DMS114 treated with DMSO at 0.1 percent for 48 hours (cell line): ENCODE data around the gene REXO5.
"Not testable (repeated sequence)": the region's sequence is repeated elsewhere in the genome, so short reads cannot be mapped to it uniquely, and the experiment has no call there.

Experiments
- DNase-seq: peaks from one replicate; lab custom pipeline; 2025; ENCODE audit not compliant: unreplicated experiment; lab: John Stamatoyannopoulos, UW

Gene REXO5, protein sequence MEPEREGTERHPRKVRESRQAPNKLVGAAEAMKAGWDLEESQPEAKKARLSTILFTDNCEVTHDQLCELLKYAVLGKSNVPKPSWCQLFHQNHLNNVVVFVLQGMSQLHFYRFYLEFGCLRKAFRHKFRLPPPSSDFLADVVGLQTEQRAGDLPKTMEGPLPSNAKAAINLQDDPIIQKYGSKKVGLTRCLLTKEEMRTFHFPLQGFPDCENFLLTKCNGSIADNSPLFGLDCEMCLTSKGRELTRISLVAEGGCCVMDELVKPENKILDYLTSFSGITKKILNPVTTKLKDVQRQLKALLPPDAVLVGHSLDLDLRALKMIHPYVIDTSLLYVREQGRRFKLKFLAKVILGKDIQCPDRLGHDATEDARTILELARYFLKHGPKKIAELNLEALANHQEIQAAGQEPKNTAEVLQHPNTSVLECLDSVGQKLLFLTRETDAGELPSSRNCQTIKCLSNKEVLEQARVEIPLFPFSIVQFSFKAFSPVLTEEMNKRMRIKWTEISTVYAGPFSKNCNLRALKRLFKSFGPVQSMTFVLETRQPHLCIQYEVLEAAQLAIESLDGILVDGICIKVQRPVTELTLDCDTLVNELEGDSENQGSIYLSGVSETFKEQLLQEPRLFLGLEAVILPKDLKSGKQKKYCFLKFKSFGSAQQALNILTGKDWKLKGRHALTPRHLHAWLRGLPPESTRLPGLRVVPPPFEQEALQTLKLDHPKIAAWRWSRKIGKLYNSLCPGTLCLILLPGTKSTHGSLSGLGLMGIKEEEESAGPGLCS

GRCh38 chr16:20806168-20807050 is at the start of gene REXO5, which contains the start of gene ERI2:
Gene REXO5, plus strand, starts transcription at chr16:20806527. Its CDS starts 427 bp downstream, at chr16:20806954.
Gene ERI2, minus strand, starts transcription at chr16:20806472. Its CDS starts 42 bp downstream, at chr16:20806430.
- DNase-seq, result peak; percentile 84

GRCh38 chr16:20760346-20760745 is 46.0 kb upstream of the REXO5 start:
- DNase-seq, result no peak

DNA sequence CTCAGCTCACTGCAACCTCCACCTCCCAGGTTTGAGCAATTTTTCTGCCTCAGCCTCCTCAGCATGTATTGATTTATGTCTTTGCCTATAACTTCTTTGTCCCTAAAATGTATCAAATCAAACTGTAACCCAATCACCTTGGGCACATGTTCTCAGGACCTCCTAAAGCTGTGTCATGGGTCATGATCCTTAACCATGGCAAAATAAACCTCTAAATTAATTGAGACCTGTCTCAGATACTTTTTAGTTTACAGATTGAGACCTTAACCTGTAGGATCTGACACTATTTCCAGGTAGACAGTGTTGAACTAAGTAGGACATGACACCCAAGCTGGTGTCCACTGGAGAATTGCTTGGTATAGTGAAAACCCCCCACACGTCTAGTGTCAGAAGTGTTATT is 45.2 kb upstream of the REXO5 start:
- no peak for DNase-seq

- no peak for DNase-seq
Observed at GRCh38 chr16:20762404-20763123, 43.8 kb upstream of the REXO5 start.

- no peak for DNase-seq
Observed at GRCh38 chr16:20763461-20764232, 42.7 kb upstream of the REXO5 start, which contains the start of gene ACSM3. Gene ACSM3, plus strand, starts transcription at chr16:20764014. Its CDS starts 6,021 bp downstream, at chr16:20770035.

GRCh38 chr16:20764448-20764847 is 41.9 kb upstream of the REXO5 start:
- not testable (repeated sequence) for DNase-seq

- no peak for DNase-seq
Observed at GRCh38 chr16:20765732-20766131, 40.6 kb upstream of the REXO5 start.

DNA sequence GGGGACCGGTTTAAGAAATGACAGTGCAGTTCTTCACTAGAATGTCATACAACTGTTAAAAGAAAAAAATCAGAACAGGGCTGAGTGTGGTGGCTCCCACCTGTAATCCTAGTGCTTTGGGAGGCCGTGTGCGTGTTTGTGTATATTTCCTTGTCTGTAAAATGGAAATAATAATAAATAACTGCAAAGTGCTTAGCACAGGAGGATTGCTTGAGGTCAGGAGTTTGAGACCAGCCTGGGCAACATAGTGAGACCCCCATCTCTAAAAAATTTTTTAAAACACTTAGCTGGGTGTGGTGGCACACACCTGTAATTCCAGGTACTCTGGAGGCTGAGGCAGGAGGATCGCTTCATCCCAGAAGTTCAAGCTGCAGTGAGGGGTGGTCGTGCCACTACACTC is 40.0 kb upstream of the REXO5 start:
- DNase-seq, result no peak

GRCh38 chr16:20767577-20767976 is 38.8 kb upstream of the REXO5 start:
- no peak for DNase-seq

DNA sequence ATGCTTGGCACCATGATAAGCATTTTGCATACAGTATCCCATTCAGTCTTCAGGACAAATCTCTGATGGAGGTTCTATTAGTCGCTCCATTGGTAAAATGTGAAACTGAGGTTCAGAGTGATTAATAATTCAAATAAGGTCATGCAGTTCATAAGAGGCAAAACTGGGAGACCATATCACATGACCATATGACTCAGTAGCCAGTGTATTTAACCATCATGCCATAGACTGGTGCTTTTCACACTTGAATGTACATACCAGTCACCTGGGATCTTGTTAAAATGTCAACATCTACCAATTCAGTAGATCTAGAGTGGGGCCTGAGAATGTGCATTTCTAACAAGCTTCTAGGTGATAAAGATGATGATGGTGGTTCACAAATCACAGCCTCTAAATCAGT is 38.2 kb upstream of the REXO5 start:
- DNase-seq, result no peak

DNA sequence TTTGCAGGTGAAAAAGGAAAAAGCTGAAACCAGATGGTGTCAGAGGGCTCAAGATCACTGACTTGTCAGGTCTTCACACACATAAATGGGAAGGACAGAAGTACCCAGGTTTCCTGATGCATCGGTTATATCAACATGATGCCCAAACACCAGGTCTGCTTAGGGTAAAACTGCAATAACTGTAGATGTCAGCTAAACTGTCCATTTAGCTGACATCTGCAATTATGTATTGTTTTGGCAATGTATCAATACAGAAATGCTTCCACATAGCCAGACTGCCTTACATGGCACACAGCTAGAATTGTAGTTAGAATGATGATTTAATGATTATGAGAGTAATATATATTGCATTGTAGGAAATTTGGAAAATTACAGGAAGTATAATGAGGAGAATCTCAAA is 37.5 kb upstream of the REXO5 start:
- DNase-seq, result no peak

GRCh38 chr16:20773679-20774078 is 32.6 kb upstream of the REXO5 start:
- no peak for DNase-seq

DNA sequence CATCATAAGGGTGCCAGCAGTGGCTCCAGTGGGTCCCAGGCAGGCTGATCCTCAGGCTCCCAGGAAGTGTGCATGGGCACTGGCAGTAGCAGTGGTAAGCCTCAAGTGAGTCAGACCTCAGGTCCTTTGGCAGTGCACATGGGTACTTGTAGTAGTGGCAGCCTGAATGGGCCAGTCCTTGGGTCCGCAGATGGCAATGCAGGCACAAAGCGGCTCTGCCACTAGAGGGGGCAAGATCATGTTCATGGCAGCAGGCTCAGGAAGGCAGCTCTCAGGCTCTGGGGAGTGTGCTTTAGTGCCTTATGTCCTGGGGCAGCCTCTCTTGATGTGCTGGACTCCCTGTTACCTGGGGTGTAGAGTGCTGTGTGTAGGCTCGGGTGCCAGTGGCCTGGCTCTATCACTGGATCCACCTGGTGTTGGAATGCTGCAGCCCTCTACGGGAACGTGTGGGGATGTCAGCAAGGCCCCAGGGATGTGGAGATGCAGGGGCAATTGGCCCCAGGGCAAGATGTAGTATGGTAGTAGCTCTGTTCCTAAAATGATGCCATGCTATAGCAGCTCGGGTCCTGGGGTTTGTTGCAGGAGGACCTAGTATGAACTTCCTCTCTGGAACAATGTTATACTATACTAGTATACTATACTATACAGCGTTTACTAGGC is 31.5 kb upstream of the REXO5 start:
- DNase-seq, result no peak

- DNase-seq, result no peak
Observed at GRCh38 chr16:20781697-20782096, 24.6 kb upstream of the REXO5 start.

- DNase-seq, result no peak
Observed at GRCh38 chr16:20782470-20782869, 23.9 kb upstream of the REXO5 start.

GRCh38 chr16:20784204-20784603 is 22.1 kb upstream of the REXO5 start:
- DNase-seq, result no peak

DNA sequence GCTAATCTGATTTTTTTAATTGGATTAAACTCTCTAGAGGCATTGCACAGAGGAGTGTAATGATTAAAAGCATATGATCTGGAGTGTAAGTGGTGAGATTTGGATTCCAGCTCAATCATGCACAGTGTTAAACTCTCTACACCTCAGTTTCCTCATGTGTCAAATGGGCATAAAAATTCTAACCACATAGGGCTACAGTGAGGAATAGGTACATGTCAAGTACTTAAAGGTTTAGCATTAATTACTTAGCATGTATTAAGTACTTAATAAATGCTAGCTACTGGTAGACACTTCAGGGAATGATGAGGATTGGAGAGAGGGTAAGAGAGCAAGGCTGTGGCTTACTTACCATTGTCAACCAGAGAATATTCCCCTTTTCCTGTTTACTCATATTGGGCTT is 17.2 kb upstream of the REXO5 start:
- DNase-seq, result no peak

DNA sequence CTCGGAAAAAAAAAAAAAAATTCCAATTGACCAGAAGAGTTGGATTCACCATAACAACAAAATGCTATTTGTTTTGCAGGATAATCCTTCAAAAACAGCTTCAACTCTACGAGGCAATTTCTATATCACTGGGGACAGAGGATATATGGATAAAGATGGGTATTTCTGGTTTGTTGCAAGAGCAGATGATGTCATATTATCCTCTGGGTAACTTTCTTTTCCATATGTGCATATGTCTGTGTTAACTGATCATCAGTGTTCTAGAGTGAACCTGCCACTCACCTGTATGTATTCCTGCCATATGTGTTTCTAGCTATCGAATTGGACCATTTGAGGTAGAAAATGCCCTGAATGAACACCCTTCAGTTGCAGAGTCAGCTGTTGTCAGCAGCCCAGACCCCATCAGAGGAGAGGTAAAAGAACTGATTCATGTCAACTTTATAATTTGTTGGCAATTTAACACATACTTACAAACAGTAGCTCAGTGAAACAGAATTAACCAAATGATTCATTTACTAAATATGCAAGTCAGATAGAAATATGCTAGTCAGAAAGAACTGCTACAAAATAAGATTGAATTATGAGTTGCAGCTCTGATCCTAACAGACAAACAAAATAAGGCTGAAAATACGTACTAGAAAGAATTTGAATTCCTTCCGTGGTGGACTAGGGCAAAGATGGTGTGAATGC is 14.3 kb upstream of the REXO5 start:
- no peak for DNase-seq

DNA sequence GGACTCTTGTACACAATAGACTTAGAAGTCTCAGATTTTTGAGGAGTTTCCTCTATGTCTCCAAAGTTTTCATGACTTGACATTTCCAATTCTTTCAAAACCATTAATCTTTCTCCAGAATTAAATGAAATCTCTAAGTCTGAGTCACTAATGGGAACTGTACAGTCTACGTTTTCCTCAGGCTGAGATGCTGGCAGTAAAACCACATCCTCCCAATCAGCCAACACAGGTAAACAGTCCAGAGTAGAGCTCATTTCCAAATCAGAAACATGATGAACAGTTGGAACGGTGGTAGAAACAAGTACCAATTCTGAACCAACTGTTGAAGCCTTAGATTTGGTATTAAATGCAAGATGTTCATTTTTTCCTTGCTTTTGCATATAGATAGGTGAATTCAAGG is 8.0 kb upstream of the REXO5 start:
- no peak for DNase-seq
